Middle frontal gyrus (tissue), 1 donor: Measurements from ENCODE around the gene FZD1.

ENCODE experiments used
- DNase-seq: peaks from one replicate; pipeline ENCODE4 v3.0.0-alpha.2; 2015; ENCODE audit warnings: low spot score; ENCODE audit errors: extremely low spot score

The FZD1 gene

DNA sequence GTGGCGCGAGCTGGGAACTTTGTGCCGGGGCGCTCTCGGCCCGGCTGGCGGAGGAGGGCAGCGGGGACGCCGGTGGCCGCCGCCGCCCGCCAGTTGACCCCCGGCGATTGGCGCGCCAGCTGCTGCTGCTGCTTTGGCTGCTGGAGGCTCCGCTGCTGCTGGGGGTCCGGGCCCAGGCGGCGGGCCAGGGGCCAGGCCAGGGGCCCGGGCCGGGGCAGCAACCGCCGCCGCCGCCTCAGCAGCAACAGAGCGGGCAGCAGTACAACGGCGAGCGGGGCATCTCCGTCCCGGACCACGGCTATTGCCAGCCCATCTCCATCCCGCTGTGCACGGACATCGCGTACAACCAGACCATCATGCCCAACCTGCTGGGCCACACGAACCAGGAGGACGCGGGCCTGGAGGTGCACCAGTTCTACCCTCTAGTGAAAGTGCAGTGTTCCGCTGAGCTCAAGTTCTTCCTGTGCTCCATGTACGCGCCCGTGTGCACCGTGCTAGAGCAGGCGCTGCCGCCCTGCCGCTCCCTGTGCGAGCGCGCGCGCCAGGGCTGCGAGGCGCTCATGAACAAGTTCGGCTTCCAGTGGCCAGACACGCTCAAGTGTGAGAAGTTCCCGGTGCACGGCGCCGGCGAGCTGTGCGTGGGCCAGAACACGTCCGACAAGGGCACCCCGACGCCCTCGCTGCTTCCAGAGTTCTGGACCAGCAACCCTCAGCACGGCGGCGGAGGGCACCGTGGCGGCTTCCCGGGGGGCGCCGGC is 870 bp downstream of the FZD1 start:
- no peak for DNase-seq

DNA sequence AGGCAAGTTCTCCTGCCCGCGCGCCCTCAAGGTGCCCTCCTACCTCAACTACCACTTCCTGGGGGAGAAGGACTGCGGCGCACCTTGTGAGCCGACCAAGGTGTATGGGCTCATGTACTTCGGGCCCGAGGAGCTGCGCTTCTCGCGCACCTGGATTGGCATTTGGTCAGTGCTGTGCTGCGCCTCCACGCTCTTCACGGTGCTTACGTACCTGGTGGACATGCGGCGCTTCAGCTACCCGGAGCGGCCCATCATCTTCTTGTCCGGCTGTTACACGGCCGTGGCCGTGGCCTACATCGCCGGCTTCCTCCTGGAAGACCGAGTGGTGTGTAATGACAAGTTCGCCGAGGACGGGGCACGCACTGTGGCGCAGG is 1.4 kb downstream of the FZD1 start:
- no peak for DNase-seq

DNA sequence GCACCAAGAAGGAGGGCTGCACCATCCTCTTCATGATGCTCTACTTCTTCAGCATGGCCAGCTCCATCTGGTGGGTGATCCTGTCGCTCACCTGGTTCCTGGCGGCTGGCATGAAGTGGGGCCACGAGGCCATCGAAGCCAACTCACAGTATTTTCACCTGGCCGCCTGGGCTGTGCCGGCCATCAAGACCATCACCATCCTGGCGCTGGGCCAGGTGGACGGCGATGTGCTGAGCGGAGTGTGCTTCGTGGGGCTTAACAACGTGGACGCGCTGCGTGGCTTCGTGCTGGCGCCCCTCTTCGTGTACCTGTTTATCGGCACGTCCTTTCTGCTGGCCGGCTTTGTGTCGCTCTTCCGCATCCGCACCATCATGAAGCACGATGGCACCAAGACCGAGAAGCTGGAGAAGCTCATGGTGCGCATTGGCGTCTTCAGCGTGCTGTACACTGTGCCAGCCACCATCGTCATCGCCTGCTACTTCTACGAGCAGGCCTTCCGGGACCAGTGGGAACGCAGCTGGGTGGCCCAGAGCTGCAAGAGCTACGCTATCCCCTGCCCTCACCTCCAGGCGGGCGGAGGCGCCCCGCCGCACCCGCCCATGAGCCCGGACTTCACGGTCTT is 1.9 kb downstream of the FZD1 start:
- no peak for DNase-seq

DNA sequence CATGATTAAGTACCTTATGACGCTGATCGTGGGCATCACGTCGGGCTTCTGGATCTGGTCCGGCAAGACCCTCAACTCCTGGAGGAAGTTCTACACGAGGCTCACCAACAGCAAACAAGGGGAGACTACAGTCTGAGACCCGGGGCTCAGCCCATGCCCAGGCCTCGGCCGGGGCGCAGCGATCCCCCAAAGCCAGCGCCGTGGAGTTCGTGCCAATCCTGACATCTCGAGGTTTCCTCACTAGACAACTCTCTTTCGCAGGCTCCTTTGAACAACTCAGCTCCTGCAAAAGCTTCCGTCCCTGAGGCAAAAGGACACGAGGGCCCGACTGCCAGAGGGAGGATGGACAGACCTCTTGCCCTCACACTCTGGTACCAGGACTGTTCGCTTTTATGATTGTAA is 2.5 kb downstream of the FZD1 start:
- DNase-seq, result no peak

- no peak for DNase-seq
Observed at GRCh38 chr7:91267171-91267955, 3.1 kb downstream of the FZD1 start.

DNA sequence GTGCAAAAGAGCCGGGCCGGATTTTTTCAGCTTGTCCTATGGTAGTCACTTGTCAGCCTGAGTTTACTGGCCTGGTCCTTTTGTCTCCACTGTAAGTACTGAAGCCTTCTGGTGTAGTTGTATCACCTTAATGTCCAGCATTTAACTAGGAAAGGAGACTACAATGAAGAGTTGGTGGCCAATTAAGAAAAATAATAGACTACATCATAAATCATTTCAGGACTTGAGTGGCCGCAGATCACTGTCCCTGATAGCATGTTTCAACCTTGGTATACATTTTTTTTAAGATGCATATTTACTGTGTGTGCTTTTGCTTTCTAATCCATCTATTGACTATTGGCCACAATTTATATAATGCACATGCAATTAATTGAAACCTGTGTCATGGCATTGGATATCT is 6.1 kb downstream of the FZD1 start:
- DNase-seq, result no peak

DNA sequence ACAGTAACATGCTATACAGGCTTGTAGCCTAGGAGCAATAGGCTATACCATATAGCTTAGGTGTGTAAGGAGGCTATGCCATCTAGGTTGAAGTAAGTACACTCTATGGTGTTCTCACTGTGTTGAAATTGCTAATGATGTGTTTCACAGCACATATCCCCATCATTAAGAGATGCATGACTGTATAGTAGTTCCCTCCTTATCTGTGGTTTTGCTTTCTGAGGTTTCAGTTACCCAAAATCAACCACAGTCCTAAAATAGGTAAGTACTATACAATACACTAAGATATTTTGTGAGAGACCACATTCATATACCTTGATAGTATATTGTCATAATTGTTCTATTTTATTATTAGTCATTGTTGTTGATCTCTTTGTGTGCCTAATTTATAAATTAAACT is 12.7 kb downstream of the FZD1 start:
- no peak for DNase-seq

- DNase-seq, result no peak
Observed at GRCh38 chr7:91280185-91280584, 16.0 kb downstream of the FZD1 start.

GRCh38 chr7:91280604-91281003 is 16.4 kb downstream of the FZD1 start:
- no peak for DNase-seq

GRCh38 chr7:91285696-91286355 is 21.6 kb downstream of the FZD1 start:
- DNase-seq, result no peak

- DNase-seq, result no peak
Observed at GRCh38 chr7:91286432-91286831, 22.2 kb downstream of the FZD1 start.

GRCh38 chr7:91287371-91288084 is 23.3 kb downstream of the FZD1 start:
- no peak for DNase-seq

GRCh38 chr7:91288208-91288824 is 24.1 kb downstream of the FZD1 start:
- no peak for DNase-seq

GRCh38 chr7:91289633-91290254 is 25.5 kb downstream of the FZD1 start:
- no peak for DNase-seq

GRCh38 chr7:91291302-91291701 is 27.1 kb downstream of the FZD1 start:
- DNase-seq, result no peak

GRCh38 chr7:91291902-91292301 is 27.7 kb downstream of the FZD1 start:
- no peak for DNase-seq

DNA sequence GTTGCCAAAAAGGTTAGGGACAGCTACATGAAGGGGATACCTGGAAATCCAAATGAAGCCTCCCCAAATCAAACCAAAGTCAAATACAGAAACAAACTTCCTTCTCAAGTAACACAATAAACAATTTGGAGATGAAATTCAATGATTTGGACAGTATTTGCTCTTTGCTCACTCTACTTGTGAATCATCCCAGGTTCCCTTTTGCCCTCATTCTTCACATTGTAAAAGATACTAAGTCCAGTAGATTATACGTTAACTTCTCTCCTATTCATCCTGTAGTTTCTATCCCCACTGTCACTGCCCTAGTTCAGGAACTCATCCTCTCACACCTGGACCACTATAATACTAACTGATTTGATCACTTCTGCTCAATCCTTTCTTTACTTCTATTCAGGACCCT is 28.3 kb downstream of the FZD1 start:
- DNase-seq, result no peak

DNA sequence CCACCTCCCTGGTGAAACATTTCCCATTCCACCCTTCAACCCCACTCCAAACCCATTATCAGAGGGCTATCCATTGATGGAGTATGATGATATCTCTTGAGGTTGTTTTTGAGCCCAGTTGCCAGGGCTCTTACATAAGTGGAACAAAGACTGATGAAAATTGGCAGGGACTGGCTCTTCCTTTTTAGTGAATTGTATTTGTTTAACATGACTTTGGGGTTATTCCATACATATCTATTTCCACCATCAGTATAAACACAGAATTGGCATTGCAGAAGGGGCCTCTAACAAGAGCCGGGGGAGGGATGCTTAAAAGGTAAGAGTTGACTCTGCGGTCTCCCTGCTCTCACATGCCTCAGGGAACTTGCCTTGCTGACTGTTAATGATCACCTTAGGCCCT is 28.9 kb downstream of the FZD1 start:
- no peak for DNase-seq

DNA sequence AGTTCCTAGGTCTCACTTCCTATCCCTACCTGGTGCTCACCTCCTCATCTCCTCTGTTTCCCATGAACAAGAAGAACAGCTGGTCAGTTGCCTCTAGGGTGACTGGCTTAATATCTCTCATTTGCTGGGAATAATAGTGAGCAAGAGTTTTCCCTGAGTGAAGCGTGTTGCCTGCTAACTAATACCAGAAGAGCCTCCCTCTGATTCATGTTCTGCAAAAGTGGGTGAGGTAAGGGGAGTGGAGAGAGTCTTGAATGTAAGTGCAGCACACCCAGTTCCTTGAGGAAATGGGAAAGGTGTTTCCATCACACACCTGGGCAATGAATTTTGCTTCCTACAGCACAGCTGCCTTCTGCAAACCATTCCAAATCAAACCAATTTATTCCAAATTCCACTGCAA is 29.6 kb downstream of the FZD1 start:
- no peak for DNase-seq

DNA sequence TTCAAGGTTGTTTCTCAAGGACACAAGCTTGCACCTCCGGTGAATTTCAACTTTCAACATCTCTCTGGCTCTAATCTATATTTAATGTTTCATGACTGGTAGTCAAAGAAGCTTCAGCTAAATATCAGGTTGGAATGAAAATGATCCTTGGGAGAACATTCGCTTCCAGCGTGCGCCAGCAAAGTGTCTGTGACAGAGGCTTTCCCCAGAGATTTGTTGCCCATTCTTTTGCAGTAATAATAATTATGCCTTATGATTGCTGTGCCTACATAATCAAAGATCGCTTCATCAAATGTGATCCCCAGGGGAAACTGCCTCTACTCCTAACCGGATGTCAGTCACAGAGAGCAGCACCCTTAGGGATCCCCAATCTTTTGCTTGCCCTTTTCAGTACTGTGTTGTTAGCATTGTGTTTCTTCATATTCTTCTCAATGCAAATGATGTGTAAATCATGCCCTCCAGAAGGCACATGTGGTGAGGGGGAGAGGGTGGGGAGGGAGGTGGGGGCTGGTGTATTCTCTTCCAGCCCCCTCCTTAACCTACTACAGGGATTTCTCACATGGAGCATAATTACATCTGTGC is 30.5 kb downstream of the FZD1 start:
- DNase-seq, result no peak
